ENCODE results near the gene TINAGL1.

DNA sequence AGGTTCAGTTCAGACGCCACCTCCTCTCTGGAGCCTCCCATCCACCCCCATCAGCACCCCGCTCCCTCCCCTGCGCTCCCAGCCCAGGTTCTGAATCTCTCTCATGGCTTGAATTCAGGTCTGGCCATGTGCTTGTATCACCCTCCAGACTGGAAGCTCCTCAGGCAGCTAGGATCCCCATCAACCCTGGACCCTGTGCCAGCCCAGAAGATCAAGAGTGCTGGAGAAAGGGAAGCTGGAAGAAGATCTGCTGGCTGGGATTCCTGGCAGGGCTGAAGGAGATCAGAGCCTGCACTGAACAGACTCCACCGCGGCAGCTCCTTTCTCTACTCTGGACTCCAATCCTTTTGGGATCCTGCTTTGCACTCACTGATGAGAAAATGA is 11.7 kb upstream of the TINAGL1 start:
- TF ChIP-seq CTCF (IDR thresholded peaks at IDR 0.05 in 2 of 3, conservative IDR thresholded peaks at IDR 0.05 in 1 of 3; ENCODE audit: control insufficient read depth in 2 of 3, extremely low read depth in 1 of 3, insufficient read depth in 1 of 3, low read depth in 3 of 3, low read length in 3 of 3) (no peak), EP300 (IDR thresholded peaks at IDR 0.05; ENCODE audit: borderline replicate concordance in 1 of 2, control insufficient read depth in 1 of 2, low read depth in 2 of 2, low read length in 2 of 2) (no peak), YY1 (IDR thresholded peaks at IDR 0.05; ENCODE audit: low read depth, low read length) (no peak), POLR2AphosphoS5 (IDR thresholded peaks at IDR 0.05; ENCODE audit: low read length) (no peak), TAF1 (IDR thresholded peaks at IDR 0.05; ENCODE audit: borderline replicate concordance, low read depth, low read length) (no peak), ATF7 (IDR thresholded peaks at IDR 0.05; ENCODE audit: low read depth) (no peak), CBFB (IDR thresholded peaks at IDR 0.05; ENCODE audit: low read depth) (no peak), EZH2 (IDR thresholded peaks at IDR 0.05; ENCODE audit: borderline replicate concordance, control insufficient read depth, low read depth, low read length) (no peak)

All from GM12878 (cell line).